Measurements from ENCODE around the gene HYAL1.

DNA sequence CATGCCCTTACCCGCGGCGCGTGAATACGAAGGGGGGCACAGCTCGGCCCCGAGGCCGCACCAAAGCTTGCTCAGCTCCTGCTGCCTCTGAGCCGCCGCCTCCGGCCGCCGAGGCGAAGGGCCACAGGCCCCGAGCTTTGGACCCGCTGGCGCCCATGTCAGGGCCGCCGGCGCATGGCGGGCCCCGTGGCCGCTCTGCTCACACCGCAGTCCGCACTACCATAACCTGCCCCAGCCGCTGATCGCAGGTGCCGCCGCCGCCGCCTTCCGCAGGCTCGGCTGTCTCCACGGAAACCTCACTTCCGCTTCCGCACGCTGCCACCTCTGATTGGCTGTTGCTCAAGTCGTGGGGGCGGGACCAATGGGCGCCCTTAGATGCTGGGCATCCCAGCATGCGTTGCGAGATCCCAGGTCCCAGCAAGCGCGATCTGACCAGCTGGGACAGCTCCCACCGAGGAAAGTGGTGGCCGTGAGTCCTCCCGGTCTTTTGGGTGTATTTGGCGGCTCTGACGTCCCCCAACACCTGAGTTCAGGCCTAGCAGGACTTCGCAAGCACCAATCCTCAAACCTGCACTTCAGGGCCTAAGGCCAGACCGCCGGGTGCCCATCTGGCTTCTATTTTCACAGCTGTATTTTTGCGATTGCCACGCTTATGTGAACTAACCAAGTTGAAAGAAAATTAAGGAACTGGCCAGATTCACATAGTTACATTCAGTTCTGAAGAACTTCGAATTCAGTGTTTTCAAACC is 24.7 kb upstream of the HYAL1 start, which contains the start of gene TUSC2:
- TF ChIP-seq, protein P1, sequence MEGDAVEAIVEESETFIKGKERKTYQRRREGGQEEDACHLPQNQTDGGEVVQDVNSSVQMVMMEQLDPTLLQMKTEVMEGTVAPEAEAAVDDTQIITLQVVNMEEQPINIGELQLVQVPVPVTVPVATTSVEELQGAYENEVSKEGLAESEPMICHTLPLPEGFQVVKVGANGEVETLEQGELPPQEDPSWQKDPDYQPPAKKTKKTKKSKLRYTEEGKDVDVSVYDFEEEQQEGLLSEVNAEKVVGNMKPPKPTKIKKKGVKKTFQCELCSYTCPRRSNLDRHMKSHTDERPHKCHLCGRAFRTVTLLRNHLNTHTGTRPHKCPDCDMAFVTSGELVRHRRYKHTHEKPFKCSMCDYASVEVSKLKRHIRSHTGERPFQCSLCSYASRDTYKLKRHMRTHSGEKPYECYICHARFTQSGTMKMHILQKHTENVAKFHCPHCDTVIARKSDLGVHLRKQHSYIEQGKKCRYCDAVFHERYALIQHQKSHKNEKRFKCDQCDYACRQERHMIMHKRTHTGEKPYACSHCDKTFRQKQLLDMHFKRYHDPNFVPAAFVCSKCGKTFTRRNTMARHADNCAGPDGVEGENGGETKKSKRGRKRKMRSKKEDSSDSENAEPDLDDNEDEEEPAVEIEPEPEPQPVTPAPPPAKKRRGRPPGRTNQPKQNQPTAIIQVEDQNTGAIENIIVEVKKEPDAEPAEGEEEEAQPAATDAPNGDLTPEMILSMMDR (IDR thresholded peaks at IDR 0.05), result no peak
- TF ChIP-seq ZFX (IDR thresholded peaks at IDR 0.05; ENCODE audit: borderline replicate concordance), result no peak

All from 22Rv1 (cell line).